GM19025 (cell line): ENCODE measurements around the gene APP.

Source experiments
- ATAC-seq: cut with Tn5 transposase; IDR thresholded peaks from one replicate; pipeline ENCODE4 v1.9.1; 2021; ENCODE audit warnings: mild to moderate bottlenecking, low read depth, moderate library complexity; ENCODE audit not compliant: unreplicated experiment

The APP gene

GRCh38 chr21:25959799-25960198, 210.8 kb downstream of the APP start:
- no peak for ATAC-seq

- ATAC-seq: no peak
Observed at GRCh38 chr21:25956993-25957714, 213.4 kb downstream of the APP start.

- no peak for ATAC-seq
Observed at GRCh38 chr21:25955646-25956045, 214.9 kb downstream of the APP start.

GRCh38 chr21:25953659-25954058, 216.9 kb downstream of the APP start:
- no peak for ATAC-seq

- no peak for ATAC-seq
Observed at GRCh38 chr21:25953196-25953595, 217.4 kb downstream of the APP start.

- no peak for ATAC-seq
Observed at GRCh38 chr21:25952306-25952705, 218.3 kb downstream of the APP start.

- no peak for ATAC-seq
Observed at GRCh38 chr21:25949701-25950100, 220.9 kb downstream of the APP start.

GRCh38 chr21:25944672-25945213, 225.8 kb downstream of the APP start:
- ATAC-seq: no peak

GRCh38 chr21:25944082-25944481, 226.5 kb downstream of the APP start:
- ATAC-seq: no peak

- no peak for ATAC-seq
Observed at GRCh38 chr21:25942135-25942534, 228.4 kb downstream of the APP start.

GRCh38 chr21:25939396-25939761, 231.2 kb downstream of the APP start:
- no peak for ATAC-seq

- ATAC-seq: no peak
Observed at GRCh38 chr21:25938658-25939395, 231.7 kb downstream of the APP start.

- ATAC-seq: no peak
Observed at GRCh38 chr21:25936776-25937175, 233.8 kb downstream of the APP start.

GRCh38 chr21:25934771-25935224, 235.8 kb downstream of the APP start:
- ATAC-seq: no peak

- no peak for ATAC-seq
Observed at GRCh38 chr21:25934130-25934529, 236.4 kb downstream of the APP start.

GRCh38 chr21:25931765-25932164, 238.8 kb downstream of the APP start:
- no peak for ATAC-seq

GRCh38 chr21:25929856-25930520, 240.6 kb downstream of the APP start:
- ATAC-seq: no peak

- no peak for ATAC-seq
Observed at GRCh38 chr21:25927195-25927880, 243.2 kb downstream of the APP start.

- no peak for ATAC-seq
Observed at GRCh38 chr21:25925936-25926335, 244.6 kb downstream of the APP start.

- ATAC-seq: no peak
Observed at GRCh38 chr21:25925064-25925800, 245.3 kb downstream of the APP start.
